ENCODE data around the gene COL1A2. TPM values are rescaled to one million over a fixed set of nuclear protein-coding genes. Genes with fewer than 3 reads are reported as not detected.

The COL1A2 gene
- total RNA-seq, 1 donor from 2014 or later, result 169 TPM

DNA sequence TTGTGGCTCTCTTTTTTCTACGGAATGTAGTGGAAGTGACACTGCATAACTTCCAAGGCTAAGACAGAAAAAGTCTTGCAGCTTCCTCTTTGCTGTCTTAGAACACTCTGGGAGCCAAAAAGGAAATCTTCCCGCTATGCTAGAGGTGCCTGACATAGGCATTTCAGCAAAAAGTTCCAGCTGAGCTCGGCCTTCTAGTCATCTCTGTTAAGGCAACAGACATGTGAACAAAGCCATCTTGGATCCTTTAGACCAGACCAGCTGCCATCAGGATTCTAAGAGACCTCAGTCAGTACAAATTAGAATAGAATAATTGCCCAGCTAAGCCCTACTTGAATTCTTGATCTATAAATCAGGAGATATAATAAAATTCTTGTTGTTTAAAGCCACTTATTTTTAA is 16.3 kb upstream of the COL1A2 start:
- Mint-ChIP-seq H3K4me3 (ENCODE audit: unreplicated experiment) (no peak overlapping the region), H3K36me3 (ENCODE audit: low read depth, unreplicated experiment) (no peaks in the 10 kb centered on the region), H3K9me3 (ENCODE audit: unreplicated experiment) (no peaks in the 10 kb centered on the region)

DNA sequence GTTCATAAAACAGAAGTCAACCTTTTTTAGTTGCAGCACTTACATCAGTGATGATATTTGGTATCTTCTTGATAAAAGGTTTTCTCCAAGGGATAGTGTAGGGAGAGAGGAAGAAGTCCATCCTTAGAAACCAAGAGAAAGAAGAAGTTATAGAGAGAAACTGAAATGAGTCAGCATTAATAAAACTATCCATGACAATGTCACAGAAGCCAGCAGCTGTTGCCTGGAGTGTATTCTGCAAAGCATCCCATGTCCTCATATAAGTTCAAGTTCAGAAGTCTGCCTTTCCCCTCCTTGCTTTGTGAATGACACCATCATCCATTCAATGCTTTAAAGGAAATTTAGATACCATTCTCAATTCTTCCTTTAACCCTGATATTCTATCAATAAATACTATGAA is 14.4 kb upstream of the COL1A2 start:
- H3K27me3 Mint-ChIP-seq (ENCODE audit: unreplicated experiment), result no peaks in the 10 kb centered on the region
- H3K9me3 Mint-ChIP-seq (ENCODE audit: unreplicated experiment), result no peaks in the 10 kb centered on the region
- DNase-seq (ENCODE audit: low spot score), result no peak
- H3K4me1 Mint-ChIP-seq (ENCODE audit: unreplicated experiment), result peaks cover 4% of the 10 kb centered on the region
- no peaks in the 10 kb centered on the region for H3K36me3 Mint-ChIP-seq (ENCODE audit: low read depth, unreplicated experiment)
- TF ChIP-seq, protein P1, sequence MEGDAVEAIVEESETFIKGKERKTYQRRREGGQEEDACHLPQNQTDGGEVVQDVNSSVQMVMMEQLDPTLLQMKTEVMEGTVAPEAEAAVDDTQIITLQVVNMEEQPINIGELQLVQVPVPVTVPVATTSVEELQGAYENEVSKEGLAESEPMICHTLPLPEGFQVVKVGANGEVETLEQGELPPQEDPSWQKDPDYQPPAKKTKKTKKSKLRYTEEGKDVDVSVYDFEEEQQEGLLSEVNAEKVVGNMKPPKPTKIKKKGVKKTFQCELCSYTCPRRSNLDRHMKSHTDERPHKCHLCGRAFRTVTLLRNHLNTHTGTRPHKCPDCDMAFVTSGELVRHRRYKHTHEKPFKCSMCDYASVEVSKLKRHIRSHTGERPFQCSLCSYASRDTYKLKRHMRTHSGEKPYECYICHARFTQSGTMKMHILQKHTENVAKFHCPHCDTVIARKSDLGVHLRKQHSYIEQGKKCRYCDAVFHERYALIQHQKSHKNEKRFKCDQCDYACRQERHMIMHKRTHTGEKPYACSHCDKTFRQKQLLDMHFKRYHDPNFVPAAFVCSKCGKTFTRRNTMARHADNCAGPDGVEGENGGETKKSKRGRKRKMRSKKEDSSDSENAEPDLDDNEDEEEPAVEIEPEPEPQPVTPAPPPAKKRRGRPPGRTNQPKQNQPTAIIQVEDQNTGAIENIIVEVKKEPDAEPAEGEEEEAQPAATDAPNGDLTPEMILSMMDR (IDR thresholded peaks at IDR 0.05; ENCODE audit: unreplicated experiment), result no peak
- no peak overlapping the region for H3K4me3 Mint-ChIP-seq (ENCODE audit: unreplicated experiment)
- H3K27ac Mint-ChIP-seq (ENCODE audit: unreplicated experiment), result no peak overlapping the region

More for the DNA sequence above, 16.3 kb upstream of the COL1A2 start:
- Mint-ChIP-seq H3K27me3 (ENCODE audit: unreplicated experiment) (no peaks in the 10 kb centered on the region), H3K27ac (ENCODE audit: unreplicated experiment) (no peak overlapping the region), H3K4me1 (ENCODE audit: unreplicated experiment) (peaks cover 10% of the 10 kb centered on the region)
- TF ChIP-seq, protein P1 (IDR thresholded peaks at IDR 0.05; ENCODE audit: unreplicated experiment), result no peak
- no peak for DNase-seq (ENCODE audit: low spot score)

DNA sequence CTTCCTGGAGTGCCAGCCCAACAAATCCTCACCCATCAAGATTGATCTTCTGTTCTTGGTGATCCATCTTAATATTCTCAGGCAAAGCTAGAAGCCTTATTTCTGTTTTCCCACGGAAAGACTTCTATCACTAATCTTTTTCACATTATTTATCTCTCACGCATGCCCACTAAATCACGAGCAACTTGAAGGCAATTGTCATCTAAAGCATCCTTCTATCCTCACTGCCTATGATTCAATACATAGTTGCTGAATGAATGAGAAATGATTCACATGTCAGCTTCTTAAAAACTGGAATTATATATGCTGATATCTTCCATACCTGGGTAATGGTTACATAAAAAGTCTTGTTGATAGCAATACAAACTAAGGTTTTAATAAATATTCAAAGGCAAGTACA is 12.6 kb upstream of the COL1A2 start:
- H3K4me3 Mint-ChIP-seq (ENCODE audit: unreplicated experiment), result no peak overlapping the region
- no peak overlapping the region for H3K27ac Mint-ChIP-seq (ENCODE audit: unreplicated experiment)
- no peaks in the 10 kb centered on the region for H3K4me1 Mint-ChIP-seq (ENCODE audit: unreplicated experiment)
- H3K9me3 Mint-ChIP-seq (ENCODE audit: unreplicated experiment), result no peaks in the 10 kb centered on the region
- no peaks in the 10 kb centered on the region for H3K36me3 Mint-ChIP-seq (ENCODE audit: low read depth, unreplicated experiment)
- TF ChIP-seq, protein P1 (IDR thresholded peaks at IDR 0.05; ENCODE audit: unreplicated experiment), result no peak
- H3K27me3 Mint-ChIP-seq (ENCODE audit: unreplicated experiment), result no peaks in the 10 kb centered on the region
- DNase-seq (ENCODE audit: low spot score), result no peak

DNA sequence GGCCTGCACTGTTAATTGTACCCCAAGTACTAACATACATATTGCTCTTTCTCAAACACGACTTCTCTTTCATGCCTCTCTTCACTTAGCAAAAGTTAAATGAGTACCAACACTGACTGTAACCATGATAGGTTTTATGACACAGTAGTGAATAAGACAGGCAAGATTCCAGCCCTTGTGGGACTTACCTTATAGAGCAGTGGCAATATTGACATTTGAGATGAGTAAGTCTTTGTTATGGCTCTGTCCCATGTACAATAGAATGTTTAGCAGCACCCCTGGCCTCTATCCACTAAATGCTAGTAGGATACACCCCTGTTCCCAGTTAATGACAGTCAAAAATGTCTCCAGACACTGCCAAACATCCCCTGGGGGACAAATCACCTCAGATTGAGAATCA is 11.9 kb upstream of the COL1A2 start:
- Mint-ChIP-seq H3K4me1 (ENCODE audit: unreplicated experiment) (no peaks in the 10 kb centered on the region), H3K27ac (ENCODE audit: unreplicated experiment) (no peak overlapping the region), H3K27me3 (ENCODE audit: unreplicated experiment) (no peaks in the 10 kb centered on the region), H3K36me3 (ENCODE audit: low read depth, unreplicated experiment) (no peaks in the 10 kb centered on the region), H3K9me3 (ENCODE audit: unreplicated experiment) (no peaks in the 10 kb centered on the region), H3K4me3 (ENCODE audit: unreplicated experiment) (no peak overlapping the region)
- TF ChIP-seq, protein P1 (IDR thresholded peaks at IDR 0.05; ENCODE audit: unreplicated experiment), result no peak
- no peak for DNase-seq (ENCODE audit: low spot score)

DNA sequence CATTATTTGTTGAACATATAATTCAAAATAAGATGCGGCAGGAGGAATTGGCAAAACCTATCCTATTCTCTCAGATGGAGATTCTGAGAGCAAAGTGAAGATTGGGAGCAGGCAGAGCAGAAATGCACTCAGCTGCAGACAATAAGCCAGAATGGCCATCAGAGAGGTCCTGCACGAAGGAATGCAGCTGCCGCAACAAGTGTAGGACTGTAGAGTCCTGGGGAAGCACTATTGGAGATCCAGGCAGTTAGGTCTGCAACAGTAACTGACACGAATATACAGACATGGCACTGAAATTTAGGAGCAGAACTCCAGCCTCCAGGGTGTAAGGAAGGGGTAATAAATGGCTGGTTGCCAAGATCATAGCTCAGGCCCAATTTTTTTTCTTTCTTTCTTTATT is 10.4 kb upstream of the COL1A2 start:
- no peaks in the 10 kb centered on the region for H3K36me3 Mint-ChIP-seq (ENCODE audit: low read depth, unreplicated experiment)
- no peak for DNase-seq (ENCODE audit: low spot score)
- H3K27me3 Mint-ChIP-seq (ENCODE audit: unreplicated experiment), result no peaks in the 10 kb centered on the region
- no peak overlapping the region for H3K4me3 Mint-ChIP-seq (ENCODE audit: unreplicated experiment)
- no peaks in the 10 kb centered on the region for H3K4me1 Mint-ChIP-seq (ENCODE audit: unreplicated experiment)
- H3K27ac Mint-ChIP-seq (ENCODE audit: unreplicated experiment), result no peak overlapping the region
- H3K9me3 Mint-ChIP-seq (ENCODE audit: unreplicated experiment), result no peaks in the 10 kb centered on the region
- TF ChIP-seq, protein P1 (IDR thresholded peaks at IDR 0.05; ENCODE audit: unreplicated experiment), result no peak
